ENCODE results near the gene NPB.
A peak's percentile ranks its signal among the peaks of the same experiment; 100 is the strongest.

The NPB gene

DNA sequence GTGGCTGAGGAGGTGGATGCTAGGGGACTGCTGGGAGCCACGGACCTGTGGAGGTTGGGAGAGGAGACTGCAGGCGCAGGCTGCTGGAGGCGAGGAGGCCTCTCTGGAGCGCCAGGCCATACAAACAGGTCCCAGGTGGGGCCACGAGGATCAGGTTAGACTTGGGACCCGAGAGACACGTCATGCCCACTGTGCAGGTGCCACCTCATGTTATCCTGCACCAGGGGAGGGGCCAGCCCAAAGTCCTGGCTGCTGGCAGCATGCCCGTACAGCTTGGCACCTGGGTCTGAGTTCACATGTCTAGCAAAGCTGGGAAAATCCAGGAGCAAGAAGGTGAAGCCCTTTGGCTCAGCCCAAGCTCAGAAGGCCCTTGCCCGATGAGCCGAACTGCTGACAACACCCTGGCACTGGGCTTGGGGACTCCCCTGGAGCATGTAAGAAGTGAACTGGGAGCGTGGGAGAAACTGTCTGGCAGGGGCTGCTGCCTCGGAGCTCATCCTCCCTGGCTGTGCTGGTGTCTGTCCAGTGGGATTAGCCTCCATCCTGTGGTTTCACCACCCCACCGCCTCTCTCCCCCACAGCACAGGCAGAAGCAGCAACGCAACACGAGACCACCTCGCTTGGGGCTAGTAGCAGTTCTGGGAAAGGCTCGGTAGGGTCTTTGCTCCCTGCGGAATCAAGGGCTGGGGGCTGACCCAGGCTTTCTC, 36.2 kb upstream of the NPB start (continued):
- TF ChIP-seq ZNF146 (tag by site-specific recombination; IDR thresholded peaks at IDR 0.05), result no peak
- 0 out of 2 replicates have a peak, but pooled peaks have one; percentile 12 for TF ChIP-seq BCL11B (tag by site-specific recombination; IDR thresholded peaks at IDR 0.05; ENCODE audit: low read depth)
- no peak for TF ChIP-seq ZNF585B (tag by site-specific recombination; IDR thresholded peaks at IDR 0.05)
- TF ChIP-seq ZNF10 (tag by site-specific recombination; IDR thresholded peaks at IDR 0.05), result no peak
- TF ChIP-seq ZNF2 (tag by site-specific recombination; IDR thresholded peaks at IDR 0.05), result peak; percentile 38; the same call in 1 of the 2 replicates
- no peak for TF ChIP-seq ZFP37 (tag by site-specific recombination; IDR thresholded peaks at IDR 0.05)
- no peak; the same call in 1 of the 2 replicates for TF ChIP-seq GLIS2 (tag by site-specific recombination; IDR thresholded peaks at IDR 0.05)
- TF ChIP-seq ZBTB21 (tag by site-specific recombination; IDR thresholded peaks at IDR 0.05), result no peak
- TF ChIP-seq ZNF335 (tag by site-specific recombination; conservative IDR thresholded peaks at IDR 0.05), result no peak
- 0 out of 2 replicates have a peak, but pooled peaks have one; percentile 14 for TF ChIP-seq ZNF600 (tag by site-specific recombination; IDR thresholded peaks at IDR 0.05)
- TF ChIP-seq GLIS1 (tag by site-specific recombination; IDR thresholded peaks at IDR 0.05), result 0 out of 2 replicates have a peak, but pooled peaks have one; percentile 9
- no peak for TF ChIP-seq ZNF341 (tag by site-specific recombination; IDR thresholded peaks at IDR 0.05; ENCODE audit: low read depth)
- TF ChIP-seq TCF7L2 (IDR thresholded peaks at IDR 0.05; ENCODE audit: borderline replicate concordance, low read depth, low read length), result no peak
- no peak for TF ChIP-seq RBAK (tag by site-specific recombination; IDR thresholded peaks at IDR 0.05)
- no peak for TF ChIP-seq ZNF248 (tag by site-specific recombination; IDR thresholded peaks at IDR 0.05)
- no peak for TF ChIP-seq ZNF561 (tag by site-specific recombination; IDR thresholded peaks at IDR 0.05; ENCODE audit: borderline replicate concordance)
- TF ChIP-seq ZNF391 (tag by site-specific recombination; IDR thresholded peaks at IDR 0.05; ENCODE audit: borderline replicate concordance, low read depth), result no peak
- TF ChIP-seq ZNF704 (tag by site-specific recombination; IDR thresholded peaks at IDR 0.05), result no peak
- TF ChIP-seq KLF9 (tag by site-specific recombination; IDR thresholded peaks at IDR 0.05; ENCODE audit: low read depth), result no peak
- TF ChIP-seq MYNN (tag by site-specific recombination; IDR thresholded peaks at IDR 0.05; ENCODE audit: borderline replicate concordance), result no peak
- no peak for TF ChIP-seq ZSCAN16 (tag by site-specific recombination; IDR thresholded peaks at IDR 0.05)

DNA sequence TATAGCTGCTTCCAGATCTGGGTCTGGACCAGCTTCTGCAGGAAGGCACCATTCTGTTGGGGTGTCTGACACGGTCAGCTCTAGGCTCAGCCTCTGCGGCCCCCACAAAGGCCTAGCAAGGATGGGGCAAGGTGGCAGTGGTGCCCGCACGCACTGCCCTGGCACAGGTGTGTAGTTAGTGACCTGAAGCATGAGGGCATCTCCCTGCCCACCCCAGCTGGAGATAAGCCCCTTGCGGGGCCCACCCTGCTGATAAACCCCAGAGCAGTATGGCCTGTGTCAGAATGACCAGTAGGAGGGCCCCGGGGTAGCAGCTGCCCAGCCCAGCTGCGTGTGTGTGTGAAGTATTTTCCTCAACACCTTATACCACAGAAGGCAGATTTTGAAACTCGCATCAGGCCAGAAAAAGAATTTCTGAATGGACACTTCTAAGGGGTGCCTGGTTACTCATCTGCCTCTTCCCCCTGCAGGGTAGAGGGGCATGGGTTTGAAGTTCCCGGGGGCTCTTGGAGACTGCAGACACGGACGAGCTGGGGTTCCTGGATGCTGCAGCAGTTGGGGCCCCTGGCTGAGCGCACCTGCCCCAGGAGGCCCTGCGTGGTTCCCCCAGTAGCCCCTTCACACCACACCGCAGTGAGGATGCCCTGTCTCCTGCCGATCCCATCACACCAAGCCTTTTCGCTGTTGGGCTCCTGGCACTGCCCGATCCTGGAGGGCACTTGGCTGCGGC, 35.4 kb upstream of the NPB start:
- Histone ChIP-seq H3K4me1 (ENCODE audit: control insufficient read depth, insufficient read depth, low read length) (peaks cover 14% of the 10 kb centered on the region; the same call in 1 of the 2 replicates), H3K27ac (ENCODE audit: extremely low read depth, low read depth, low read length) (peak overlapping the region; percentile 100), H3K4me3 (ENCODE audit: low read depth, low read length) (no peak overlapping the region), H3K36me3 (ENCODE audit: control insufficient read depth in 2 of 2, insufficient read depth in 1 of 2, low read length in 2 of 2) (peaks cover 12 to 77% of the 10 kb centered on the region in 2 experiments; a peak in 2 of 3 replicates), H3K9me3 (ENCODE audit: control insufficient read depth, insufficient read depth, low read depth, low read length) (no peaks in the 10 kb centered on the region)
- ChIA-PET CTCF (interaction anchor here (0.5 to 1.8 kb wide), 6 partner anchors 44 to 229 kb away, joined by 3 to 4 read pairs (median 3); no protein-coding TSS in a partner anchor), POLR2A (interaction anchor here (0.8 to 2.5 kb wide), 23 partner anchors 12 to 232 kb away, joined by 3 to 14 read pairs (median 4); partner anchors contain the start of genes ALYREF, ANAPC11, ARL16 and CCDC137)
- TF ChIP-seq ZNF692 (tag by site-specific recombination; IDR thresholded peaks at IDR 0.05) (peak; percentile 75), HOXC10 (CRISPR knock-in tag; IDR thresholded peaks at IDR 0.05) (no peak), IKZF3 (tag by site-specific recombination; IDR thresholded peaks at IDR 0.05) (no peak), ZBTB20 (tag by site-specific recombination; IDR thresholded peaks at IDR 0.05) (0 out of 2 replicates have a peak, but pooled peaks have one; percentile 35), ZNF18 (tag by site-specific recombination; IDR thresholded peaks at IDR 0.05) (peak; percentile 70; the same call in 1 of the 2 replicates), ZFP69B (tag by site-specific recombination; IDR thresholded peaks at IDR 0.05) (peak; percentile 89), ZNF777 (tag by site-specific recombination; IDR thresholded peaks at IDR 0.05; ENCODE audit: borderline replicate concordance) (no peak), ZNF837 (tag by site-specific recombination; IDR thresholded peaks at IDR 0.05) (peak; percentile 90; the same call in 1 of the 2 replicates), BCL11B (tag by site-specific recombination; IDR thresholded peaks at IDR 0.05; ENCODE audit: low read depth) (peak; percentile 63; the same call in 1 of the 2 replicates), ZNF585B (tag by site-specific recombination; IDR thresholded peaks at IDR 0.05) (0 out of 2 replicates have a peak, but pooled peaks have one; percentile 15), HIC1 (tag by site-specific recombination; IDR thresholded peaks at IDR 0.05) (peak; percentile 58)
